GM12801 (cell line): ENCODE measurements around the gene ZDHHC14.

Experiments used
- TF ChIP-seq, protein P1 (sequence below): IDR thresholded peaks from one replicate; pipeline ENCODE4 v1.5.1; 2011; ENCODE audit warnings: control low read depth; ENCODE audit not compliant: insufficient read length; ENCODE audit errors: extremely low read depth

The ZDHHC14 gene

DNA sequence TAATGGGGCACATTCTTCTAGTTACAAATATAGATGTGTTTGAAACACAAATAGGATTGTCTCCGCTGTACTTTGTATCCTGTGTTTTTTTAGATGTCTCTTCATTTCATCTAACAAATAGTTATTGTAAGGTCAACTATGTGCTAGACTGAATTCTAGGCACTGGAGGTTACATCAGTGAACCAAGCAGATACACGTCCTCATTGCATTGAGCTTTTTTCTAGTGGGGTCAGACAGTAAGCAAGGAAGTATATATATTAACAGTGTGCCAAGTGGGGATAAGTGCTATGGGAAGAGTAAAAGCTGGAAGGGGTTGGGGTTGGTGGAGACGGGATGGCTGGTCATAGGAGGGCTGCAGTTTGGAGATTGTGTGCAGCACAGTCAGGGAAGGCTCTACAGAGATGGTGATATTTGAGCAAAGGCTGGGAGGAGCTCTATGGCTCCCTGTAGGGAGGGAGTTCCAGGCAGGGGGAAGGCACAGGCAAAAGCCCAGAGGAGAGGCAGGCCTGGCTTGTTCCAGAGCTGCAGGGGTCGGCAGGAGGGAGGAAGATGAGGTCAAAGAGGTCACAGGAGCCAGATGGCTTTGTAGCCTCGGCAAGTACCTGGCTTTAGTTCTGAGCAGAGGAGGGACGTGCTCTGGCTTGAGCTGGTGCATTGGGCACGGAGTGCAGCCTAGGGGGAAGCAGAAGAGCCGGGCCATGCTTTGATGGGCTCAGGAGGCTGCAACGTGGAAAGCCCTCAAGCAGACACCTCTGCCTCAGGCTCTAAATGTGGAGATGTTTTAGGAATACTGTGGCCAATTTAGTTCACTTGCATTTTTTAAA is 152.3 kb downstream of the ZDHHC14 start:
- TF ChIP-seq, protein P1, sequence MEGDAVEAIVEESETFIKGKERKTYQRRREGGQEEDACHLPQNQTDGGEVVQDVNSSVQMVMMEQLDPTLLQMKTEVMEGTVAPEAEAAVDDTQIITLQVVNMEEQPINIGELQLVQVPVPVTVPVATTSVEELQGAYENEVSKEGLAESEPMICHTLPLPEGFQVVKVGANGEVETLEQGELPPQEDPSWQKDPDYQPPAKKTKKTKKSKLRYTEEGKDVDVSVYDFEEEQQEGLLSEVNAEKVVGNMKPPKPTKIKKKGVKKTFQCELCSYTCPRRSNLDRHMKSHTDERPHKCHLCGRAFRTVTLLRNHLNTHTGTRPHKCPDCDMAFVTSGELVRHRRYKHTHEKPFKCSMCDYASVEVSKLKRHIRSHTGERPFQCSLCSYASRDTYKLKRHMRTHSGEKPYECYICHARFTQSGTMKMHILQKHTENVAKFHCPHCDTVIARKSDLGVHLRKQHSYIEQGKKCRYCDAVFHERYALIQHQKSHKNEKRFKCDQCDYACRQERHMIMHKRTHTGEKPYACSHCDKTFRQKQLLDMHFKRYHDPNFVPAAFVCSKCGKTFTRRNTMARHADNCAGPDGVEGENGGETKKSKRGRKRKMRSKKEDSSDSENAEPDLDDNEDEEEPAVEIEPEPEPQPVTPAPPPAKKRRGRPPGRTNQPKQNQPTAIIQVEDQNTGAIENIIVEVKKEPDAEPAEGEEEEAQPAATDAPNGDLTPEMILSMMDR = no peak

DNA sequence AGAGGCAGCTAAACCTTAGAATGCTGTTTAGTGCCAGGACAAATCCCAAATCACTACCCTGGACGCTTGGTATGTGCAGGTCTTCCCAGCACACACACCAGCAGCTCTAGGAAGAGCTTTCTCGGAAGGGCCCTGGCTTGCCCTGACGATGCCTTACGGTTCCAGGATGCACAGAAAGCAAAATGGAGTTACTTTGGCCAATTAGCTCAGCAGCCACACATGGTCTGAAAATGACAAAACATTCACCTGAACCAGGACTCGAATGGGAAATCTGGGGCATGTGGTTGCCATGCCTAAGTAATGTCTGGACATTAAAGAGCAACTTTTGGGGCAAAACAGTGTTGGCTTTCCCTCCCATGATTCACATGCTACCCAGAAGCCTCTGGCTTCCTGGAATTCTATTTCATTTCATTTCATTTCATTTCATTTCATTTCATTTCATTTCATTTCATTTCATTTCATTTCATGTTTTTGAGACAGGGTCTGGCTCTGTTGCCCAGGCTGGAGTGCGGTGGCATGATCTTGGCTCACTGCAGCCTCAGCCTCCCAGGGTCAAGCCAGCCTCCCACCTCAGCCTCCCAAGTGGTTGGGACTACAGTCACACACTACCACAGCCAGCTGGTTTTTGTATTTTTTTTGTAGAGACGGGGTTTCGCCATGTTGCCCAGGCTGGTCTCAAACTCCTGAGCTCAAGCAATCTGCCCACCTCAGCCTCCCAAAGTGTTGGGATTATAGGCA is 153.3 kb downstream of the ZDHHC14 start:
- TF ChIP-seq, protein P1 = no peak

DNA sequence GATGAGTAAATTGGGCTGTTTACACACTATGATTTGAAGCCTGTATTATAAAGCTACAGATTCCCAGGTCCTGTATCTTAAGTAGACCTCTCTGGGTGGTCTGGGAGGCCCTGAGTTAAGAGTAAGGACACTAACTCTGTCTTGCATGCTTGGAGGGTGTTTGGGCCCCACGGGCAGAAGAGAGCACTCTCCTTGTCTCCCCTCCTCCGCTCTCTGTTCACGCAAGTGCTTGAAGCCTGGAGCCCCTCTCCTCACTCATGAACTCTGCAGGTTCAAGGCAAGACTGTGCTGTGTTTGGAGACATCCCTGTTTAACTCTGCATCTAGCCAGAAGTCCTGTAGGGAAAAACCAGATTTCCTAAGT is 154.0 kb downstream of the ZDHHC14 start:
- TF ChIP-seq, protein P1 = no peak

DNA sequence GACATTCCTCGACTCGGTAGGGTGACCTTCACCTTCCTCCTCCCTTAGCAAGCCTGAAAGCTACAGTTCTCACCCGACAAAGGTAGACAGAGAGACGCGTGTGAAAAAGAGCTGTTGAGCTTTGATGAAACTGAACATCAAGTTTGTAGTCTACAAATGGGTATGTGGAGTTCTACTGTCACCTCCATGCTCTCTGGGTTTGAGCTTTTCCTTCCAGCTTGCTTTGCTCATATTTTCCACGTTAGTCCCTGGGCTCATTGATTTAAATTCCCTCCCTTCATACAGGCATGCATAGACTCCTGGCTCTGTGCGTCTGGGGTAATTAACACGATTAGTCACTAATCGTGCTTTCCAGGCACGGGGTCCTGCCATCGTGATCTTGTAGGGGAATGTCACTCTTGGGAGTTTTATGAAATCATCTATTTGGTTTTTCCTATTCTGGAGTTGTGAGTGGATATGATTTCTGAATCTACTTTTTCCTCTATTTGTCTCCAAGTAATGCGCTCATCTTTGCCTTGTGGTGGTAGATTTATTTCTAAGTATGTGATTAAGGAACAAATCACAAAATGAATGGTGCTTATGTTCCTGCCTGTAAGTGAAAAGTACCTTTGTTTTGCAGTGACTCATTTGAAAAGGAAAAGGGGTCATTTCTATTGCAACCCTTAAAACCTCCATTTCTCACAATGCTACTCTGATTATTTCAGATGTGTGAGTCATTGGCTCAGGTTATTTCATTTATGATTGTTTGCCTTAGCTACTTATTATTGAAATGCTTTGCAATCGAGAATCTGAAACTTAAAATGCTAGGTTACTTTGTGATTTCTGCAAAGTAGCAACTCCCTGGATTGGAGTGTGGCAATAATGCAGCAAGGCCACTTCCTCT is 154.6 kb downstream of the ZDHHC14 start:
- TF ChIP-seq, protein P1 = no peak

DNA sequence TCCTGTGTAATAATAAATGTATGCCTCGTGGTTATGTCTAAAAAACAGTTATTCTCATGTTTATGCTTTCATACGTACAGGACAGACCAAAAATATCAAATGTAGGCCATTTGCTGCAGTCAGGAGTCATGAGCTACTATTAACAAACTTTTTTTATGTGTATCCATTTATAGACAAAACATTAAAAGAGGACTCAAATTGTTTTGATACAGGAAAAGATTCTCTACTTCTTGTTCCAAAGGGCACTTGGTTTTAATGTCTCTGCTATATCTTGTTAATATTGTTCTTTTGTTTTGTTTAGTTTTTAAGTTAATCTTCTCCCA is 155.2 kb downstream of the ZDHHC14 start:
- TF ChIP-seq, protein P1 = no peak

DNA sequence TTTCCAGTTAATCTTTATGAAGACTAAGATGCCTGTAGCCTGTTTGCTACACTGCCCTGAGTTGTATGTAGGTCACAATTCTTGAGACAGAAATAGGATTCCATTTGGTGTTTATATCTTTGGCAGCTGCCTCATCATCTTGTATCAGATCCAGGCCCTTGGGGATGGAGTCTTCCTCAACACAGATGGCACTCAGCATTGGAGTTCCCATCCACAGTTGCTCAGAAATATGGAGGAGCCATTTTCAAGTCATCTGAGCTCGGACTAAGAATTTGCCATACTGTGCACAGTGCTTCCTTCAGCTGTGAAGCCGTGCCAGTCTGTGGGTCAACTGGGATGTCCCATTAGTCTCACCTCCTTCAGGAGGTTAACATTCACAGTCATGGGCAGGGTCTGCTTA is 156.6 kb downstream of the ZDHHC14 start:
- TF ChIP-seq, protein P1 = no peak

DNA sequence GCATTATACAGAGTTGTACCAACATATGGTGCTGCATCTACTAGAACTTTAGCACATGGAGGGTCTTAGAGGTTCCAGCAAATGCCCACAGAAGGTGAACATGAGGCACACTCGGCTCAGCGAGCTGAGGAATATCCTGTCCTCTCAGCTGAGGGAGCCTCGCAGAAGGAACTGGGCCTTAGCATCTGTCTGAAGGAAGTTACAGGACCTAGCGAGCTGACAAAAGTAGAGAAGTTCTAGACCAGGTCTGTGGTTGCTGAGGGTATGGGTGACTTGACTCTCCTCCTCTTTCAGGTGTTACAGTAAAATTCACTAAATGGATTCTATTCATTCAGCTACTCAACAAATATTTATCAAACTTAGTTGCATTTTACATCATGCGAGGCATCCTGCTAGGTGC is 157.2 kb downstream of the ZDHHC14 start:
- TF ChIP-seq, protein P1 = no peak
